Transverse colon (tissue), 4 donors: Measurements from ENCODE around the gene R3HDM4. TPM values are rescaled to one million over a fixed set of nuclear protein-coding genes. Genes with fewer than 3 reads are reported as not detected.

Experiments used
- DNase-seq: peaks from one replicate; pipeline ENCODE4 v3.0.0-alpha.2; 2019
- H3K27ac ChIP-seq, 4 donors: fragments of 200-600 bp; sonication (generic); 2 replicates each; pipeline ENCODE4 v1.5.1; 2016 to 2018; ENCODE audit warnings: inconsistent platforms in 4 of 4
- H3K27me3 ChIP-seq: fragments of 200-600 bp; sonication (generic); 2 replicates; pipeline ENCODE4 v1.5.1; 2017; ENCODE audit warnings: inconsistent platforms
- H3K36me3 ChIP-seq, 4 donors: fragments of 200-600 bp; sonication (generic); 2 replicates each; pipeline ENCODE4 v1.5.1; 2017 to 2019; ENCODE audit warnings: inconsistent platforms in 4 of 4
- H3K4me1 ChIP-seq, 4 donors: fragments of 200-600 bp; sonication (generic); 2 replicates each; pipeline ENCODE4 v1.5.1; 2017 to 2020; ENCODE audit warnings: inconsistent platforms in 4 of 4
- H3K4me3 ChIP-seq, 4 donors: fragments of 200-600 bp; sonication (generic); 1 replicate in 1 of 4; 2 replicates in 3 of 4; pipeline versions ENCODE4 v1.5.1 to v1.6.1; 2017 to 2019; ENCODE audit warnings: inconsistent platforms in 4 of 4
- H3K9me3 ChIP-seq, 2 donors: fragments of 200-600 bp; sonication (generic); 2 replicates each; pipeline ENCODE4 v1.5.1; 2017 to 2019; ENCODE audit warnings: inconsistent platforms in 2 of 2
- EP300 ChIP-seq: sonication (generic); formaldehyde crosslinking; IDR thresholded peaks from one replicate; pipeline ENCODE4 v1.6.1; 2017; ENCODE audit warnings: antibody characterized with exemption, low read depth
- POLR2A ChIP-seq: fragments of 450-650 bp; IDR thresholded peaks from one replicate; pipeline ENCODE4 v1.6.1; 2016; ENCODE audit warnings: antibody characterized with exemption, mild to moderate bottlenecking, moderate library complexity
- POLR2AphosphoS5 ChIP-seq, 3 donors: sonication (generic); formaldehyde crosslinking; IDR thresholded peaks; one replicate each; pipeline ENCODE4 v1.6.1; 2016; ENCODE audit warnings: antibody characterized with exemption in 3 of 3
- WGBS, 2 donors: methylation state at CpG; one replicate each; pipeline ENCODE4 v1.1.5; 2018; ENCODE audit warnings: low coverage in 1 of 2; 5-methylcytosine and 5-hydroxymethylcytosine counted together
- in situ Hi-C, 4 donors: fragments of 200-750 bp; cut with MboI; loops; one replicate each; pipeline versions ENCODE4 v1.15.0 to v1.15.1; 2017; ENCODE audit warnings: low sequenced_read_pairs in 3 of 4, low pct_ligation_motif_present in 1 of 4, low pct_unique_long_range_greater_than_20kb in 1 of 4
- intact Hi-C: fragments of 100-400 bp; cut with DNase I; formaldehyde crosslinking; loops from one replicate; pipeline ENCODE4 v1.15.1; 2023; ENCODE audit warnings: low total_unique reads
- total RNA-seq, 4 donors: library from RNA; depleted of rRNA; stranded (reverse); fragments of >200 nt; gene quantifications; one replicate each; pipeline ENCODE4 v1.1.0, GENCODE V29; 2016
- TF ChIP-seq, protein P1 (sequence below), 5 experiments: fragments of 200-600 bp in 3 of 5; fragments of 450-650 bp in 2 of 5; sonication (generic) in 3 of 5; IDR thresholded peaks; 1 replicate in 2 of 5; 2 replicates in 3 of 5; pipeline ENCODE4 v1.5.1; 2016 to 2017; ENCODE audit warnings: antibody characterized with exemption in 5 of 5, inconsistent platforms in 3 of 5, mild to moderate bottlenecking in 2 of 5, moderate library complexity in 1 of 5

Gene R3HDM4
- total RNA-seq, 4 donors from 2014 or later = 43.8 to 49.4 (median 46.7) TPM

- WGBS, 2 donors = 84% methylated on average over 18 of the region's 18 CpGs; no CpG with 5 or more reads in 1 of the 2 donors
- Histone ChIP-seq H3K27ac (peak overlapping the region in 3 of 4 donors; percentile 31 to 95 (median 33)), H3K9me3 (no peaks in the 10 kb centered on the region), H3K36me3 (peaks cover 0 to 15% (median 7%) of the 10 kb centered on the region in 4 donors), H3K4me3 (no peak overlapping the region), H3K4me1 (peaks cover 0 to 16% (median 12%) of the 10 kb centered on the region in 4 donors), H3K27me3 (no peaks in the 10 kb centered on the region)
- TF ChIP-seq POLR2AphosphoS5 (IDR thresholded peaks at IDR 0.05) (no peak), POLR2A (no peak), EP300 (no peak)
- TF ChIP-seq, protein P1, sequence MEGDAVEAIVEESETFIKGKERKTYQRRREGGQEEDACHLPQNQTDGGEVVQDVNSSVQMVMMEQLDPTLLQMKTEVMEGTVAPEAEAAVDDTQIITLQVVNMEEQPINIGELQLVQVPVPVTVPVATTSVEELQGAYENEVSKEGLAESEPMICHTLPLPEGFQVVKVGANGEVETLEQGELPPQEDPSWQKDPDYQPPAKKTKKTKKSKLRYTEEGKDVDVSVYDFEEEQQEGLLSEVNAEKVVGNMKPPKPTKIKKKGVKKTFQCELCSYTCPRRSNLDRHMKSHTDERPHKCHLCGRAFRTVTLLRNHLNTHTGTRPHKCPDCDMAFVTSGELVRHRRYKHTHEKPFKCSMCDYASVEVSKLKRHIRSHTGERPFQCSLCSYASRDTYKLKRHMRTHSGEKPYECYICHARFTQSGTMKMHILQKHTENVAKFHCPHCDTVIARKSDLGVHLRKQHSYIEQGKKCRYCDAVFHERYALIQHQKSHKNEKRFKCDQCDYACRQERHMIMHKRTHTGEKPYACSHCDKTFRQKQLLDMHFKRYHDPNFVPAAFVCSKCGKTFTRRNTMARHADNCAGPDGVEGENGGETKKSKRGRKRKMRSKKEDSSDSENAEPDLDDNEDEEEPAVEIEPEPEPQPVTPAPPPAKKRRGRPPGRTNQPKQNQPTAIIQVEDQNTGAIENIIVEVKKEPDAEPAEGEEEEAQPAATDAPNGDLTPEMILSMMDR (IDR thresholded peaks at IDR 0.05) = no peak
- in situ Hi-C loops = no loop called here
- intact Hi-C loops = no loop called here
- no peak for DNase-seq
These were observed 22.2 kb downstream of the R3HDM4 start for GRCh38 chr19:890831-891230.

- intact Hi-C loops = no loop called here
- 94% methylated on average over 25 of the region's 26 CpGs; no CpG with 5 or more reads in 1 of the 2 donors for WGBS, 2 donors
- H3K36me3 ChIP-seq = peaks cover 0 to 23% (median 11%) of the 10 kb centered on the region in 4 donors
These were observed 23.2 kb downstream of the R3HDM4 start for GRCh38 chr19:889662-890295.

DNA sequence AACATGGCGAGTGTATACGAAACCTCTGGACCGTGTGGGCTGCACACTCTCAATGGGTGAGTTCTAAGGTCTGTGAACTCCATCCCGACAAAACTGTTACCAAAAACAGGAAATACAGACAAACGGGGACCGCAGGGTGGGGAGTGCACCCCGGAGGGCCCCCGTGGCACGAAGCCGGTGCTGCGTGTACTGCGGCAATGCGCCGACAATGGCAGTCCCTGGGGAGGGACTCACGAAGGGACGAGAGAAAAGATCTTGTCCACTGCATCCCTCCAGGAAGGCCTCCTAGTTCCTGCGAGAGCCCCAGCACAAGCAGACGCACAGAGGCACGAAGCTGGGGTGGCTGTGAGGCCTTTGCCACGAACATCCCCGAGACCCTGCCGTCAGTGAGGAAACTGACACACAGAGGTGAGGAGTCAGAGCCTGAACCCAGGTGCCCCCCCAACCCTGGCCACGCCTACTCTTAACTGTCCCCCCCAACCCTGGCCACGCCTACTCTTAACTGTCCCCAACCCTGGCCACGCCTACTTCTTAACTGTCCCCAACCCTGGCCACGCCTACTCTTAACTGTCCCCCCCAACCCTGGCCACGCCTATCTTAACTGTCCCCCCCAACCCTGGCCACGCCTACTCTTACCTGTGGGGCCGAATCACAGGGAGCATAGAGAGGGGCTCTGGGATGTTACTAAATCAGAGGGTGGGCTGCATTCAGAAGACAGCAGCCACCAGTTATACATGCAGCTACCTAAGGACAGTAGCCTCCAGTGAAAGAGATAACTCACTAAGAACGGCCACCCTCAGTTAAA, 24.2 kb downstream of the R3HDM4 start:
- DNase-seq = no peak
- Histone ChIP-seq H3K4me3 (no peak overlapping the region), H3K9me3 (no peaks in the 10 kb centered on the region), H3K27me3 (no peaks in the 10 kb centered on the region), H3K36me3 (peaks cover 0 to 26% (median 13%) of the 10 kb centered on the region in 4 donors), H3K27ac (no peak overlapping the region), H3K4me1 (peaks cover 0 to 15% (median 11%) of the 10 kb centered on the region in 4 donors)
- intact Hi-C loops = no loop called here
- WGBS, 2 donors = 82 to 87% methylated on average over 10 to 30 of the region's 30 CpGs
- no peak for TF ChIP-seq EP300
- no peak for TF ChIP-seq POLR2A
- TF ChIP-seq POLR2AphosphoS5 (IDR thresholded peaks at IDR 0.05) = no peak
- TF ChIP-seq, protein P1 (IDR thresholded peaks at IDR 0.05) = no peak
- in situ Hi-C loops = no loop called here

More at GRCh38 chr19:889662-890295, 23.2 kb downstream of the R3HDM4 start:
- DNase-seq = no peak
- H3K4me3 ChIP-seq = no peak overlapping the region
- H3K27ac ChIP-seq = no peak overlapping the region
- no peaks in the 10 kb centered on the region for H3K9me3 ChIP-seq
- in situ Hi-C loops = no loop called here
- no peaks in the 10 kb centered on the region for H3K27me3 ChIP-seq
- TF ChIP-seq POLR2A (no peak), EP300 (no peak), POLR2AphosphoS5 (IDR thresholded peaks at IDR 0.05) (no peak)
- TF ChIP-seq, protein P1 (IDR thresholded peaks at IDR 0.05) = no peak
- peaks cover 0 to 16% (median 12%) of the 10 kb centered on the region in 4 donors for H3K4me1 ChIP-seq

GRCh38 chr19:887599-887998, 25.4 kb downstream of the R3HDM4 start:
- H3K9me3 ChIP-seq = no peaks in the 10 kb centered on the region
- 94 to 95% methylated on average over 4 to 10 of the region's 10 CpGs for WGBS, 2 donors
- DNase-seq = no peak
- no peak overlapping the region for H3K27ac ChIP-seq
- in situ Hi-C loops = no loop called here
- no peaks in the 10 kb centered on the region for H3K27me3 ChIP-seq
- no peak overlapping the region for H3K4me3 ChIP-seq
- H3K4me1 ChIP-seq = peaks cover 0 to 12% (median 9%) of the 10 kb centered on the region in 4 donors
- intact Hi-C loops = no loop called here
- TF ChIP-seq, protein P1 (IDR thresholded peaks at IDR 0.05) = no peak
- TF ChIP-seq POLR2AphosphoS5 (IDR thresholded peaks at IDR 0.05) (no peak), EP300 (no peak), POLR2A (no peak)
- peaks cover 0 to 27% (median 13%) of the 10 kb centered on the region in 4 donors for H3K36me3 ChIP-seq
